GDM1 (cell line): ENCODE data around the gene CCDC196.

ENCODE experiments used
- DNase-seq: peaks from one replicate; lab custom pipeline; 2025; lab: John Stamatoyannopoulos, UW

Gene CCDC196, protein sequence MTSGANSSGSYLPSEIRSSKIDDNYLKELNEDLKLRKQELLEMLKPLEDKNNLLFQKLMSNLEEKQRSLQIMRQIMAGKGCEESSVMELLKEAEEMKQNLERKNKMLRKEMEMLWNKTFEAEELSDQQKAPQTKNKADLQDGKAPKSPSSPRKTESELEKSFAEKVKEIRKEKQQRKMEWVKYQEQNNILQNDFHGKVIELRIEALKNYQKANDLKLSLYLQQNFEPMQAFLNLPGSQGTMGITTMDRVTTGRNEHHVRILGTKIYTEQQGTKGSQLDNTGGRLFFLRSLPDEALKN

GRCh38 chr14:66485910-66486421 lies at the start of gene CCDC196:
TSS of gene CCDC196 (plus strand) at chr14:66486371. CDS start at chr14:66486503, 132 bp downstream.
- DNase-seq: no peak

- DNase-seq: no peak
Observed at GRCh38 chr14:66440801-66441200, 45.4 kb upstream of the CCDC196 start.

DNA sequence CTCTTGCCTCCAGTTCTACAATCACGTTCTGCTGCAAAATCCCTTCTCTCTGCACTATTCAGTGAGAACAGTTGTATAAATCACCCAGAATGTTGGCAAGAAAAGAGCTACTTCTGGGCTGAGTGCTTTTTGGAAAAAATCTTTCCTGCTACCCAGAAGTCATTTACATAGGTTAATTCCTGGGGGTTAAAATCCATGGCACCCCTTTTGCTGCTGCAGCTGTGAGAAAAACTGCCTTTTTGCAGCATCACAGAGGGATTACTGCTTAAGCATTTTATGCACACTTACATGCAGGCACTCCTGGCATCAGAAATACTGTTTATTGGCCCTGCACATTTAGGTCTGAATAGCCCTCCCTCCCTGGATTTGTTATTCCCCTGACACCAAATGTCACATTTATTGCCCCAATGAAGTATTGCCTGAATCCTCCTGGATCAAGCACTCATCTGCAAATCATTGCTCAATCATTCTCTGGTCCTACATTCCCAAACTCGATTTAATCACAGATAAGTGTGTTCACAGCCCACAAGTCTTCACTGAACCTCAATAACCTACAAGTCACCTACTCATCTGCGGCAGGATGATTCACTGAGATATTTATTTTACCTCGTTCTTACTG lies 43.1 kb upstream of the CCDC196 start:
- DNase-seq: no peak

- DNase-seq: no peak
Observed at GRCh38 chr14:66443785-66444184, 42.4 kb upstream of the CCDC196 start.

DNA sequence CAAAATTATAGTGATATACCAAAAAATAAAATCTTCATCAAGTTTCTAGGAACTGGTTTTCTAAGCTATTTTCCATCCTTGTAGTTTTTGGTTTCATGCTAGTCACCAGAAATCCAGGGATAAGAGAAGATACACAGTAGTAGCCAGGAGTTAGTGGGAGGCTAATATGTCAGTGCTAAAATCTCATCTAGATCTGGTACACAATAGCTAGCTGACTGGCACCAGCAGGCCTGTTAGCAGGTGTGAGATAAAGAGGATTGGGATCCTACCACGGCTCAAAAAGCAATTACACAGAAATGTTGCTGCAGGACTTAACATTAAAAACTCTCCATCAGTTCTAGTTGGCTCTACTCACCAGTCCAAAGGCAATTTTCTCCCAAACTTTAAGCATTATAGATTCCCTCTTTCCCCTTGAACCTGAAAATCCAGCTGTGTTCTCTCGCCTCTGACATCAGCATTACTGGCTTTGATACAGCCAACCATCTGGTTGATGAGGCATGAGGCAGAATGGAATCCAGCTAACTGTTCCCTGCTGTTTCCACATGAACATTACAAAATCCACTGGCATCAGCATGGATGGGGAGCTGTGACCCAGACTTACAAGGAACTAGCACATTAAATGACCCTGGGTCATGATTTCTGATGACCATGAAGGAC lies 41.8 kb upstream of the CCDC196 start:
- DNase-seq: no peak

GRCh38 chr14:66445936-66446335 lies 40.2 kb upstream of the CCDC196 start:
- no peak for DNase-seq

GRCh38 chr14:66453469-66453868 lies 32.7 kb upstream of the CCDC196 start:
- no peak for DNase-seq

GRCh38 chr14:66459603-66460002 lies 26.6 kb upstream of the CCDC196 start:
- no peak for DNase-seq

DNA sequence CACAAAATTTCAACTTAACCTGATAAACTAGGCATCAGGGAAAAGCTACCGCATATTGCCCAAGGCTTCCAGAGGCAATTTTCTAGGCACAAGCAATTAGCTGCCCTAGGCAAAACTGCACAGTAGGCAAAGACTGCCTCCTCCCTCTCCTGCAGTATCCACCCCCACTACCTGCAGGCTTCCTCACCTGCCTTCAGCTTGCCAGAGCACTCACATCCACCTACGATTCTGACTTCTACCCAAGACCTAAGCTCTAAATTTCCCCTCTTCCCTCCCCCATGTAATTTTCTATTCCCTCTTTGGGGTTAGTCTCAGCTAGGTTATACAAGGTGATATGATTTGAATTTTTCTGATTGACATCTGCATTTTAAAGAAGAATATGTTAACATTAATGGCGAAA lies 21.9 kb upstream of the CCDC196 start:
- no peak for DNase-seq

DNA sequence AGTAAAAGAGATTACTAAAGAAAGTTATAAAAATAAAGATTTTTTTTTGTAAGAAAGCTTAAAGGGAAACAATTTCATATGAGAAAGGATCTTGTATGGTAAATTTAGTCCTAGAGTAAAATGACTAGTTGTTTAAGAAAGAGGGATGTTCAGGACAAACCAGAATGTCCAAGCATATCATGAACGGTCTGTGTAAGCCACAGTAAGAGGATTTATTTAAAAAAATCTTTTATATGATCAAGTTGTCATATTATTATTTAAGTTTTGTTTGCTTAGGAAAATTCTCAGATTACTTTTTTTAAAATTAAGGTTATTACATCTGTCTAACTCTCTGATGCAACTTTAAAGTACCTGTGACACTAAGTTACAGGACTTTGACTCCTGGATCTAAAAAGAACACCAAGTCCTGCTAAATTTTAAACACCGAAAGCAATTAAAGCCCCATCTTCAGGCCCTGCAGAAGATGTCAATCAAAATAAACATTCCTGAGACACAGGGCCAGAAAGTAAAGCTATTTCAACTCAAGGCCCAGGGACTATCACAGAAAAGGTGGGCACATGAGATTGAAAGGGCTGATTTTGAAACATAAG lies 17.3 kb upstream of the CCDC196 start:
- DNase-seq: no peak

GRCh38 chr14:66471584-66471983 lies 14.6 kb upstream of the CCDC196 start:
- DNase-seq: no peak

- no peak for DNase-seq
Observed at GRCh38 chr14:66472251-66472650, 13.9 kb upstream of the CCDC196 start.

- no peak for DNase-seq
Observed at GRCh38 chr14:66473223-66473622, 12.9 kb upstream of the CCDC196 start.

GRCh38 chr14:66476964-66477363 lies 9.2 kb upstream of the CCDC196 start:
- DNase-seq: no peak

DNA sequence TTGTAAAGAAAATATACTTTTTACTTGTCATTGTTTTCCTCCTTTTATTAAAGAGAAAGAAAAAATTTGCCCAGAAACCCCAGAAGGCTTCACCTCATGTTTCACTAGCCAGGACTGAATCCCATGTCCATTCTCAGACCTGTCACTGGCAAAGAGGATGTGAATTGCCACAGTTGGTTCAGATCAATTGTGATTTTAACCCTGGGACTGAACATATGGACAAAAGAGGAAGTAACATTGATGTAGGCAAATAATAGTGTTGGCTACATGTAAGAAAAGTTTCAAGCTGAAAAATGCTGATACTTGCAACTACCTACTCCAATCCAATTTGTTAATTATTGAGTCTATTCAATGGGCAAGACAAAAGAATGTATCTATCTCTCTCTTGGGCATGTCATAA lies 8.6 kb upstream of the CCDC196 start:
- DNase-seq: peak; percentile 5

- no peak for DNase-seq
Observed at GRCh38 chr14:66482873-66483272, 3.3 kb upstream of the CCDC196 start.

DNA sequence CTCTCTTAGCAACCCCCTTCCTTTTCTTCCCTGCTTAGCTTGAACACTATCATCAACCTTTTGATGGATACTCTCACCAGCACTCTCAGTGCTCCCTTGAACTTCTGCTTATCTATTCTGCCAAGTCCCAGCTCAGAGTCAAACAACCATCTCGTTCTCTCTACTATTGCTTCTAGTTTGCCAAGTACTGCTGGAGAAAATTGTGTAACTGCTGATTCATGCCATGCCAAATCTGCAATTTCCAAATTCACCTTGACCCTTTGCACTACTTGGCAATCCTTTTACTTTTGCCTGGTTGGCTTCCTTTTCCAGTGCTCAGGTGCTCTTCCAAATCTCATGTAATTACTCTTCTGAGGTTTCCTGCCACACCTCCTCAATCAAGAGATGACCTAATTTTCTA lies 2.8 kb upstream of the CCDC196 start:
- DNase-seq: no peak

DNA sequence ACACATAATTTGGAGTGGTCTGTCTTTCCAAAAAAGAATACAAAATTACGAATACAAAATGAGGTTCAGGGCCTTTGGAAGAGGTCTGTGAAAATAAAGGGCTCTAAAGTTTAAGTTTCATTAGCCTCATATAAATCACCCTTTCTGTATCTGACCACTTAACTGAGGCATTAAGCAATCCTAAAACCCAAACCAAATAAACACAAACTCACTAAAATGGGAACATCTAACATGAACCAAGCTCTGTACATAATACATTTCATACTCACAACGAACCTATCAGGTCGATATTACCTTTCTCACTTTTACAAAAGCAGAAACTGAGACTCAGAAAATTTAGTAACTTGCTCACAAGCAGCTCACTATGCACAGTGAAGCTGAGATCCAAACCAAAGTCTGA lies 1.1 kb upstream of the CCDC196 start:
- DNase-seq: no peak

- DNase-seq: no peak
Observed at GRCh38 chr14:66487164-66487563, 993 bp downstream of the CCDC196 start.

- DNase-seq: no peak
Observed at GRCh38 chr14:66490143-66491111, 4.3 kb downstream of the CCDC196 start.

DNA sequence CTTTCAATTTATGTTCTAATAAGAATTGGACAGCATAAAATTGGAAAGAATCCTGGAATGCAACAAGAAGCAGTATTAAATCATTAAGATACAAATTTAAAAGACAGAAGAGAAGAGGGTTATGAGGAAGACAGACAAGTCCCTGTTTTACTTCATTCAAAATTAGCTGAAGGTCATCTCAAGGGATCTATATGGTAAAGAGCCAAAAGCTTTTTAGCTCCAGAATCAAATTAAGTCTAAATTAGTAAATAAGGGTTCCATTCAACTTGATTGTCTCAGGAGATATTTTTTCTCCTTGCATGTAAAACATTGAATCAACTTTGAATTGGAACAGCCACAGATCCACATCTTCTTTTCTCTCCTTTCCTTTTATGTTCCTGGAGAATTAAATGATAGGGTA lies 7.6 kb downstream of the CCDC196 start:
- DNase-seq: no peak
